ENCODE measurements around the gene PROC.

The PROC gene

GRCh38 chr2:127455566-127456493, 37.6 kb downstream of the PROC start:
- in situ Hi-C loops (cut with MboI; ENCODE audit: low sequenced_read_pairs, unreplicated experiment) = no loop called here
- no peak for TF ChIP-seq CTCF (IDR thresholded peaks at IDR 0.05; ENCODE audit: borderline replicate concordance, control extremely low read depth, extremely low read depth, insufficient read depth, missing control alignments)
- no peak for DNase-seq (ENCODE audit: low spot score)

GRCh38 chr2:127456960-127457359, 38.7 kb downstream of the PROC start:
- in situ Hi-C loops (cut with MboI; ENCODE audit: low sequenced_read_pairs, unreplicated experiment) = no loop called here
- TF ChIP-seq CTCF (IDR thresholded peaks at IDR 0.05; ENCODE audit: borderline replicate concordance, control extremely low read depth, extremely low read depth, insufficient read depth, missing control alignments) = no peak
- no peak for DNase-seq (ENCODE audit: low spot score)

- no peak for DNase-seq (ENCODE audit: low spot score)
- in situ Hi-C loops (cut with MboI; ENCODE audit: low sequenced_read_pairs, unreplicated experiment) = no loop called here
These were observed 44.2 kb downstream of the PROC start for GRCh38 chr2:127462461-127462860.

GRCh38 chr2:127463155-127463991, 45.1 kb downstream of the PROC start:
- in situ Hi-C loops (cut with MboI; ENCODE audit: low sequenced_read_pairs, unreplicated experiment) = no loop called here
- DNase-seq (ENCODE audit: low spot score) = no peak

More at GRCh38 chr2:127462461-127462860, 44.2 kb downstream of the PROC start:
- no peak for TF ChIP-seq CTCF (IDR thresholded peaks at IDR 0.05; ENCODE audit: borderline replicate concordance, control extremely low read depth, extremely low read depth, insufficient read depth, missing control alignments)

GRCh38 chr2:127464470-127465257, 46.4 kb downstream of the PROC start:
- DNase-seq (ENCODE audit: low spot score) = no peak
- in situ Hi-C loops (cut with MboI; ENCODE audit: low sequenced_read_pairs, unreplicated experiment) = no loop called here
- no peak for TF ChIP-seq CTCF (IDR thresholded peaks at IDR 0.05; ENCODE audit: borderline replicate concordance, control extremely low read depth, extremely low read depth, insufficient read depth, missing control alignments)

More at GRCh38 chr2:127463155-127463991, 45.1 kb downstream of the PROC start:
- no peak for TF ChIP-seq CTCF (IDR thresholded peaks at IDR 0.05; ENCODE audit: borderline replicate concordance, control extremely low read depth, extremely low read depth, insufficient read depth, missing control alignments)

- DNase-seq (ENCODE audit: low spot score) = no peak
- in situ Hi-C loops (cut with MboI; ENCODE audit: low sequenced_read_pairs, unreplicated experiment) = no loop called here
- no peak for TF ChIP-seq CTCF (IDR thresholded peaks at IDR 0.05; ENCODE audit: borderline replicate concordance, control extremely low read depth, extremely low read depth, insufficient read depth, missing control alignments)
These were observed 47.0 kb downstream of the PROC start for GRCh38 chr2:127465258-127465657.

Measured in GM13976 (cell line).